GM12875 (cell line): ENCODE measurements around the gene RASA3.

ENCODE experiments used
- H3K4me3 ChIP-seq: one replicate; pipeline ENCODE4 v1.5.1; 2011; ENCODE audit warnings: low read depth, low read length, control low read depth
- CTCF ChIP-seq: IDR thresholded peaks from 2 replicates; pipeline ENCODE4 v1.5.1; 2011; ENCODE audit warnings: low read depth, mild to moderate bottlenecking, control low read depth, inconsistent platforms, low read length, moderate library complexity, borderline replicate concordance; ENCODE audit not compliant: insufficient read depth

RASA3 gene

GRCh38 chr13:114145256-114145655, 12.8 kb upstream of the RASA3 start:
- H3K4me3 ChIP-seq, result no peak overlapping the region
- TF ChIP-seq CTCF, result no peak

DNA sequence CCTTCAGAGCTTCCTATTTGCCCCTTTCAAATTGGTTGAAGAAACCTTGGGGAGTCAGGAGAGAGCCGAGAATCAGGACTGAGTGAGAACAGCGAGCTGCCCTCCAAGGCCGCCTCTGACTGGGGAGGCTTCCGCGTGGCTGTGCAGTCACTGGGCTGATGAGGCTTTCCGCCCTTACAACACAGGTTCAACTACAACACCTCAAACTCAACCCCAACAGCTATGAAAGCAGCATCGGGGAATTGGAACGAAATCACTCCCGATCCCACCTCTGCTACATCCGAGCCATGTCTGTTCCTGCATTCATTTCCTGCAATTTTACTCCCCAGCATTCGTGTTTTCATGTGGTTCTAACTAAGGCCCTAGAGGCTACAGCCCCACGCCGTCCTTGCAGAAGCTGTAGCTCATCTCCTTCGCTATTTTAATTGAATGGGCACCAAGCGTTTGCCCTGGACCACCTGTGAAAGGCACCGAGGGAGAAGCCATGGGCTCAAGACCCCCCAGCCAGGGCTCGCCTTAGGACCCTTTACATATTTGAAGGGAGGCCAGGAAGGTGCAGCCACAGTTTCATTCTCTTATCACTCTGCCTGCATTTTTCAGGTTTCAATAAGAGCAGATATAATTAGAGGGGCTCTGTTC, 12.3 kb upstream of the RASA3 start:
- no peak overlapping the region for H3K4me3 ChIP-seq
- TF ChIP-seq CTCF, result no peak

- TF ChIP-seq CTCF, result peak; percentile 72
- no peak overlapping the region for H3K4me3 ChIP-seq
These were observed 11.6 kb upstream of the RASA3 start for GRCh38 chr13:114143806-114144605.

GRCh38 chr13:114142640-114143490, 10.4 kb upstream of the RASA3 start:
- H3K4me3 ChIP-seq, result no peak overlapping the region

GRCh38 chr13:114142137-114142550, 9.7 kb upstream of the RASA3 start:
- no peak overlapping the region for H3K4me3 ChIP-seq

More at GRCh38 chr13:114142640-114143490, 10.4 kb upstream of the RASA3 start:
- no peak for TF ChIP-seq CTCF

GRCh38 chr13:114141261-114141996, 9.0 kb upstream of the RASA3 start:
- no peak for TF ChIP-seq CTCF
- no peak overlapping the region for H3K4me3 ChIP-seq

More at GRCh38 chr13:114142137-114142550, 9.7 kb upstream of the RASA3 start:
- TF ChIP-seq CTCF, result no peak
